HepG2 (cell line): ENCODE data around the gene GAS1.

Experiments
- NR2C2 ChIP-seq: sonication (generic); formaldehyde crosslinking; IDR thresholded peaks from 2 replicates; pipeline ENCODE4 v1.4.0; 2020; ENCODE audit warnings: missing genetic modification reagents, mild to moderate bottlenecking, moderate library complexity, borderline replicate concordance
- SRY ChIP-seq: sonication (generic); formaldehyde crosslinking; IDR thresholded peaks from 2 replicates; pipeline ENCODE4 v1.8.0; 2022; ENCODE audit warnings: mild to moderate bottlenecking, missing genetic modification reagents
- YY1 ChIP-seq: IDR thresholded peaks from 2 replicates; pipeline ENCODE4 v1.6.1; 2011; ENCODE audit warnings: low read length, low read depth, moderate library complexity, mild to moderate bottlenecking; ENCODE audit not compliant: insufficient read depth, insufficient replicate concordance

- no peak for TF ChIP-seq YY1
- no peak for TF ChIP-seq SRY
- TF ChIP-seq NR2C2 (CRISPR knock-in tag) = no peak
Observed at GRCh38 chr9:86983620-86984259, 36.4 kb upstream of the GAS1 start.
